ENCODE results near the gene ZNF366. TPM values are rescaled to one million over a fixed set of nuclear protein-coding genes. Genes with fewer than 3 reads are reported as not detected.
A peak's percentile ranks its signal among the peaks of the same experiment; 100 is the strongest.
"Not testable (repeated sequence)": the region's sequence is repeated elsewhere in the genome, so short reads cannot be mapped to it uniquely, and the experiment has no call there.

Gene ZNF366
- total RNA-seq, 1 experiment from 2014 or later = not detected

DNA sequence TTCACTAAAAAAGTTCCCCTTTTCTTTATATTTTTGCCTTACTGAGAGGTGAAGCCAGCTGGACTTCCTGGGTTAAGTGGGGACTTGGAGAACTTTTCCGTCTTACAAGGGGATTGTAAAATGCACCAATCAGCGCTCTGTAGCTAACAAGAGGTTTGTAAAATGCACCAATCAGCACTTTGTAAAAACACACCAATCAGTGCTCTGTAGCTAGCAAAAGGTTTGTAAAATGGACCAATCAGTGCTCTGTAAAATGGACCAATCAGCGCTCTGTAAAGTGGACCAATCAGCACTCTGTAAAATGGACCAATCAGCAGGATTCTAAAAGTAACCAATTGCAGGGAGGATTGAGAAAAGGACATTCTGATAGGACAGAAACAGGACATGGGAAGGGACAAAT lies 102.4 kb downstream of the ZNF366 start:
- intact Hi-C loops (cut with micrococcal nuclease); DNase-seq (ENCODE audit: low read depth, low spot score); RAD21 ChIA-PET (ENCODE audit: low non-redundant PET in 1 of 2, low total read pairs in 2 of 2, uncharacterized antibody in 2 of 2, unreplicated experiment in 2 of 2); H3K9ac ChIP-seq (ENCODE audit: low read length); H3K4me1 ChIP-seq (ENCODE audit: control insufficient read depth in 1 of 2, insufficient read depth in 2 of 2, low read length in 2 of 2); H3K36me3 ChIP-seq (ENCODE audit: control insufficient read depth in 1 of 2, insufficient read depth in 2 of 2, low read length in 2 of 2); BruUV-seq (replicated peaks); H3K79me2 ChIP-seq (ENCODE audit: insufficient read depth, low read length); H3K27me3 ChIP-seq (ENCODE audit: insufficient read depth, low read length); H3K4me2 ChIP-seq (ENCODE audit: low read length); POLR2A ChIA-PET; H4K20me1 ChIP-seq (ENCODE audit: insufficient read depth); H3K27ac ChIP-seq (ENCODE audit: low read depth, low read length); H2AFZ ChIP-seq (ENCODE audit: low read depth, low read length, poor library complexity, severe bottlenecking); ATAC-seq; H3K9me2 ChIP-seq (ENCODE audit: insufficient read depth); H3K4me3 ChIP-seq (replicated peaks in 1 of 2; ENCODE audit: low read depth in 1 of 2, low read length in 2 of 2): not testable (repeated sequence)
- peaks cover 5 to 11% of the 10 kb centered on the region in 2 experiments; a peak in 3 of 4 replicates for H3K9me3 ChIP-seq (ENCODE audit: control insufficient read depth in 1 of 2, insufficient read depth in 1 of 2, low read depth in 1 of 2, low read length in 2 of 2)
- CTCF ChIA-PET = interaction anchor here (1.6 kb wide), 1 partner anchor 119 kb away, joined by 3 read pairs; no protein-coding TSS in a partner anchor

DNA sequence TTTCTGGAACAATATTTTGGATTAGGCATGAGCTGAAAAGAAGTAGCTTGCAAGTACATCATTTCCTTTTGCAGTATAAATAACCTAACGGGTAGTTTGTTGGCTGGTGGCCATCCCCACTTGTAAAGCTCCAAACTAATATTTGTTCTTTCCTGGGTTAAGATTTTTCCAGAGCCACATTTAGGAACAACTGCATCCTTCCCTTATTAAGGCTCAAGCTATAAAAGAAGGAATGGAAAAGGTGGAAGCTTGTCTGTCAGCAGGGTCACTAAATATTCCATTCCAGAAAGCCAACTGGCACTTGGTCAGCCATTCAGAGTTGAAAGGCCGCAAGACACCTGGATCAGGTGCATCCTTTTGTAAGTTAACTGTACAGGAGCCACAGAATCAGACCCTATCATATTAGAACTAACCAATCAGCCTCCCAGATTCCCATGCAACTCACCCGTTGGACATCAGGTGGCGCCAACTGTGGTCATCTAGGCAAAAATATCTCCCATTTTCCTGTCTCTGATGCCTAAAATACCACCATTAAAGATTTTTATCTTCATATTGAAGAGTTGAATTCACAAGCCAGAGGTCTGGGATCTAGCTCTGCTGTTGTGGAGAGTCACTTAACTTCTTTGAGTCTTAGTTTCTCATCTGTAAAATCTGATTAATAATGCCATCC lies 104.1 kb downstream of the ZNF366 start:
- H4K20me1 ChIP-seq (ENCODE audit: insufficient read depth) = no peaks in the 10 kb centered on the region
- H3K79me2 ChIP-seq (ENCODE audit: insufficient read depth, low read length) = no peaks in the 10 kb centered on the region
- CTCF ChIA-PET = no interaction called here
- ATAC-seq = peak; percentile 71
- no peaks in the 10 kb centered on the region for H3K9me2 ChIP-seq (ENCODE audit: insufficient read depth)
- DNase-seq (ENCODE audit: low read depth, low spot score) = no peak
- RAD21 ChIA-PET (ENCODE audit: low non-redundant PET in 1 of 2, low total read pairs in 2 of 2, uncharacterized antibody in 2 of 2, unreplicated experiment in 2 of 2) = no interaction called here
- TF ChIP-seq, protein P1, sequence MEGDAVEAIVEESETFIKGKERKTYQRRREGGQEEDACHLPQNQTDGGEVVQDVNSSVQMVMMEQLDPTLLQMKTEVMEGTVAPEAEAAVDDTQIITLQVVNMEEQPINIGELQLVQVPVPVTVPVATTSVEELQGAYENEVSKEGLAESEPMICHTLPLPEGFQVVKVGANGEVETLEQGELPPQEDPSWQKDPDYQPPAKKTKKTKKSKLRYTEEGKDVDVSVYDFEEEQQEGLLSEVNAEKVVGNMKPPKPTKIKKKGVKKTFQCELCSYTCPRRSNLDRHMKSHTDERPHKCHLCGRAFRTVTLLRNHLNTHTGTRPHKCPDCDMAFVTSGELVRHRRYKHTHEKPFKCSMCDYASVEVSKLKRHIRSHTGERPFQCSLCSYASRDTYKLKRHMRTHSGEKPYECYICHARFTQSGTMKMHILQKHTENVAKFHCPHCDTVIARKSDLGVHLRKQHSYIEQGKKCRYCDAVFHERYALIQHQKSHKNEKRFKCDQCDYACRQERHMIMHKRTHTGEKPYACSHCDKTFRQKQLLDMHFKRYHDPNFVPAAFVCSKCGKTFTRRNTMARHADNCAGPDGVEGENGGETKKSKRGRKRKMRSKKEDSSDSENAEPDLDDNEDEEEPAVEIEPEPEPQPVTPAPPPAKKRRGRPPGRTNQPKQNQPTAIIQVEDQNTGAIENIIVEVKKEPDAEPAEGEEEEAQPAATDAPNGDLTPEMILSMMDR (IDR thresholded peaks at IDR 0.05 in 2 of 3, conservative IDR thresholded peaks at IDR 0.05 in 1 of 3; ENCODE audit: borderline replicate concordance in 1 of 3, insufficient read depth in 1 of 3, low read depth in 2 of 3, low read length in 2 of 3) = peak; percentile 4 to 67 (median 61); a peak in 4 of 6 replicates
- TF ChIP-seq, protein P2, sequence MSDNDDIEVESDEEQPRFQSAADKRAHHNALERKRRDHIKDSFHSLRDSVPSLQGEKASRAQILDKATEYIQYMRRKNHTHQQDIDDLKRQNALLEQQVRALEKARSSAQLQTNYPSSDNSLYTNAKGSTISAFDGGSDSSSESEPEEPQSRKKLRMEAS (IDR thresholded peaks at IDR 0.05) = no peak
- peak; percentile 24; the same call in 1 of the 2 replicates for TF ChIP-seq RAD21 (IDR thresholded peaks at IDR 0.05; ENCODE audit: low read depth)
- BruUV-seq (replicated peaks) = no TSS peak
- no peak overlapping the region for H3K9ac ChIP-seq (ENCODE audit: low read length)
- no peak overlapping the region for H3K4me2 ChIP-seq (ENCODE audit: low read length)
- no peak overlapping the region for H3K27ac ChIP-seq (ENCODE audit: low read depth, low read length)
- intact Hi-C loops (cut with micrococcal nuclease) = loop anchor here (1.0 kb wide), 1 partner anchor 121 kb away; no protein-coding TSS in a partner anchor
- H3K4me1 ChIP-seq (ENCODE audit: control insufficient read depth in 1 of 2, insufficient read depth in 2 of 2, low read length in 2 of 2) = no peaks in the 10 kb centered on the region
- no peaks in the 10 kb centered on the region for H3K27me3 ChIP-seq (ENCODE audit: insufficient read depth, low read length)
- POLR2A ChIA-PET = no interaction called here
- no peak overlapping the region for H3K4me3 ChIP-seq (replicated peaks in 1 of 2; ENCODE audit: low read depth in 1 of 2, low read length in 2 of 2)
- peak overlapping the region; percentile 63 for H2AFZ ChIP-seq (ENCODE audit: low read depth, low read length, poor library complexity, severe bottlenecking)
- H3K36me3 ChIP-seq (ENCODE audit: control insufficient read depth in 1 of 2, insufficient read depth in 2 of 2, low read length in 2 of 2) = no peaks in the 10 kb centered on the region
- H3K9me3 ChIP-seq (ENCODE audit: control insufficient read depth in 1 of 2, insufficient read depth in 1 of 2, low read depth in 1 of 2, low read length in 2 of 2) = peaks cover 5 to 11% of the 10 kb centered on the region in 2 experiments; a peak in 3 of 4 replicates
